H9 (cell line): ENCODE data around the gene SERPINA9. TPM values are rescaled to one million over a fixed set of nuclear protein-coding genes. Genes with fewer than 3 reads are reported as not detected.

ENCODE experiments used
- DNase-seq: peaks from one replicate; pipeline ENCODE4 v3.0.0-alpha.2; 2017
- H2AFZ ChIP-seq: one replicate; pipeline ENCODE4 v1.6.1; 2013; ENCODE audit warnings: mild to moderate bottlenecking, low read length, control low read depth, moderate library complexity
- H2AK5ac ChIP-seq: 2 replicates; pipeline ENCODE4 v1.6.1; 2013; ENCODE audit warnings: low read length, control low read depth, mixed read lengths; ENCODE audit not compliant: insufficient read length
- H2BK120ac ChIP-seq: one replicate; pipeline ENCODE4 v1.6.1; 2013; ENCODE audit warnings: low read depth, mild to moderate bottlenecking, low read length, control low read depth, inconsistent platforms; ENCODE audit not compliant: poor library complexity, severe bottlenecking
- H2BK12ac ChIP-seq: 2 replicates; pipeline ENCODE4 v1.6.1; 2013; ENCODE audit warnings: low read length, control low read depth, mixed read lengths, low read depth; ENCODE audit not compliant: insufficient read length
- H2BK15ac ChIP-seq: 2 replicates; pipeline ENCODE4 v1.6.1; 2013; ENCODE audit warnings: low read depth, low read length, control low read depth
- H2BK20ac ChIP-seq: one replicate; pipeline ENCODE4 v1.6.1; 2013; ENCODE audit warnings: low read depth, mild to moderate bottlenecking, low read length, control low read depth, inconsistent platforms; ENCODE audit not compliant: poor library complexity, severe bottlenecking
- H2BK5ac ChIP-seq: 2 replicates; pipeline ENCODE4 v1.6.1; 2013; ENCODE audit warnings: low read length, control low read depth, mixed read lengths; ENCODE audit not compliant: insufficient read length
- H3K14ac ChIP-seq: 2 replicates; pipeline ENCODE4 v1.6.1; 2013; ENCODE audit warnings: low read length, control low read depth; ENCODE audit not compliant: insufficient read depth
- H3K18ac ChIP-seq: 2 replicates; pipeline ENCODE4 v1.6.1; 2013; ENCODE audit warnings: low read depth, mild to moderate bottlenecking, mixed read lengths, low read length, control low read depth; ENCODE audit not compliant: insufficient read length
- H3K23ac ChIP-seq: 2 replicates; pipeline ENCODE4 v1.6.1; 2013; ENCODE audit warnings: low read length, control low read depth, mixed read lengths, low read depth; ENCODE audit not compliant: insufficient read length
- H3K23me2 ChIP-seq: 2 replicates; pipeline ENCODE4 v1.6.1; 2013; ENCODE audit warnings: low read depth, mild to moderate bottlenecking, mixed read lengths, low read length, control low read depth; ENCODE audit not compliant: insufficient read length, poor library complexity, severe bottlenecking
- H3K27ac ChIP-seq: 2 replicates; pipeline ENCODE4 v1.5.1; 2013; ENCODE audit warnings: low read length, control low read depth, mixed read lengths, low read depth; ENCODE audit not compliant: insufficient read length
- H3K27me3 ChIP-seq: 2 replicates; pipeline ENCODE4 v1.6.1; 2013; ENCODE audit warnings: low read length, control low read depth, inconsistent platforms; ENCODE audit not compliant: insufficient read depth
- H3K4ac ChIP-seq: 2 replicates; pipeline ENCODE4 v1.6.1; 2013; ENCODE audit warnings: low read depth, mild to moderate bottlenecking, control low read depth, inconsistent platforms, low read length, moderate library complexity
- H3K4me1 ChIP-seq: 2 replicates; pipeline ENCODE4 v1.6.1; 2013; ENCODE audit warnings: low read length, control low read depth, inconsistent platforms; ENCODE audit not compliant: insufficient read depth
- H3K4me2 ChIP-seq: 2 replicates; pipeline ENCODE4 v1.6.1; 2013; ENCODE audit warnings: low read length, control low read depth, mixed read lengths; ENCODE audit not compliant: insufficient read length, insufficient read depth
- H3K56ac ChIP-seq: 2 replicates; pipeline ENCODE4 v1.6.1; 2013; ENCODE audit warnings: low read depth, mild to moderate bottlenecking, mixed read lengths, low read length, control low read depth; ENCODE audit not compliant: insufficient read length
- H3K79me1 ChIP-seq: 2 replicates; pipeline ENCODE4 v1.6.1; 2013; ENCODE audit warnings: low read depth, mild to moderate bottlenecking, moderate library complexity, low read length, control low read depth, inconsistent platforms; ENCODE audit not compliant: insufficient read depth, poor library complexity, severe bottlenecking
- H3K79me2 ChIP-seq: 2 replicates; pipeline ENCODE4 v1.6.1; 2013; ENCODE audit warnings: low read length, control low read depth, inconsistent platforms; ENCODE audit not compliant: insufficient read depth
- H3K9ac ChIP-seq: 2 replicates; pipeline ENCODE4 v1.6.1; 2013; ENCODE audit warnings: low read length, control low read depth, mixed read lengths; ENCODE audit not compliant: insufficient read length; ENCODE audit errors: extremely low read depth
- H3K9me3 ChIP-seq: one replicate; pipeline ENCODE4 v1.6.1; 2013; ENCODE audit warnings: low read depth, low read length, inconsistent platforms; ENCODE audit not compliant: control insufficient read depth
- H3T11ph ChIP-seq: one replicate; pipeline ENCODE4 v1.6.1; 2013; ENCODE audit warnings: mild to moderate bottlenecking, low read length, control low read depth, inconsistent platforms
- H4K20me1 ChIP-seq: one replicate; pipeline ENCODE4 v1.6.1; 2013; ENCODE audit not compliant: control insufficient read depth, insufficient read length, insufficient read depth
- H4K5ac ChIP-seq: 2 replicates; pipeline ENCODE4 v1.6.1; 2013; ENCODE audit warnings: low read depth, mild to moderate bottlenecking, mixed read lengths, low read length, control low read depth; ENCODE audit not compliant: insufficient read length
- H4K8ac ChIP-seq: replicated peaks from 2 replicates; pipeline ENCODE4 v1.6.1; 2013; ENCODE audit warnings: low read length, control low read depth, mixed read lengths, low read depth; ENCODE audit not compliant: insufficient read length
- H4K91ac ChIP-seq: 2 replicates; pipeline ENCODE4 v1.6.1; 2013; ENCODE audit warnings: low read depth, mild to moderate bottlenecking, moderate library complexity, mixed read lengths, low read length, control low read depth; ENCODE audit not compliant: insufficient read length
- H3K27ac Mint-ChIP-seq, 3 experiments: 2 replicates in 2 of 3; 3 replicates in 1 of 3; pipeline ENCODE4 v1.8.0; 2020 to 2021; ENCODE audit warnings: mixed read lengths in 3 of 3, mild to moderate bottlenecking in 1 of 3, moderate library complexity in 1 of 3
- H3K27me3 Mint-ChIP-seq: 2 replicates; pipeline ENCODE4 v1.8.0; 2021; ENCODE audit warnings: low read depth, mild to moderate bottlenecking, moderate library complexity, mixed read lengths
- H3K36me3 Mint-ChIP-seq, 3 experiments: 2 replicates in 2 of 3; 3 replicates in 1 of 3; pipeline ENCODE4 v1.8.0; 2020 to 2021; ENCODE audit warnings: low read depth in 3 of 3, mixed read lengths in 3 of 3; ENCODE audit not compliant: insufficient read depth in 1 of 3
- H3K4me1 Mint-ChIP-seq, 2 experiments: 2 replicates each; pipeline ENCODE4 v1.8.0; 2020; ENCODE audit warnings: mixed read lengths in 2 of 2
- H3K4me3 Mint-ChIP-seq, 2 experiments: 2 replicates in 1 of 2; 3 replicates in 1 of 2; pipeline ENCODE4 v1.8.0; 2020 to 2021; ENCODE audit warnings: mild to moderate bottlenecking in 2 of 2, mixed read lengths in 2 of 2, moderate library complexity in 1 of 2
- H3K9me3 Mint-ChIP-seq, 2 experiments: 2 replicates in 1 of 2; 3 replicates in 1 of 2; pipeline ENCODE4 v1.8.0; 2020; ENCODE audit warnings: mild to moderate bottlenecking in 2 of 2, mixed read lengths in 2 of 2, moderate library complexity in 1 of 2
- CTCF ChIP-seq: fragments of 200-600 bp; sonication (generic); conservative IDR thresholded peaks from 3 replicates; pipeline ENCODE4 v1.8.0; 2021; ENCODE audit warnings: antibody characterized with exemption, mild to moderate bottlenecking
- WGBS: extraction: QIAGEN DNeasy Blood & Tissue Kit; methylation state at CpG from one replicate; pipeline ENCODE4 v1.1.7; 2013; ENCODE audit warnings: missing lambda C conversion rate, low lambda C conversion rate, mixed read lengths; ENCODE audit not compliant: insufficient read length; ENCODE audit errors: extremely low coverage; 5-methylcytosine and 5-hydroxymethylcytosine counted together
- total RNA-seq: library from RNA; stranded (reverse); gene quantifications from 2 replicates; pipeline ENCODE4 v1.2.1, GENCODE V29; 2021

The SERPINA9 gene
- total RNA-seq, 1 experiment from 2014 or later, result not detected

GRCh38 chr14:94464290-94464689 is 11.7 kb downstream of the SERPINA9 start:
- no peaks in the 10 kb centered on the region for H3K79me2 ChIP-seq

More at GRCh38 chr14:94464290-94464689, 11.7 kb downstream of the SERPINA9 start:
- no peak overlapping the region for H3K4me2 ChIP-seq
- no peak overlapping the region for H3K23ac ChIP-seq
- H3K36me3 Mint-ChIP-seq, result peaks cover 0 to 6% (median 3%) of the 10 kb centered on the region in 3 experiments; a peak in 4 of 7 replicates
- no peak overlapping the region for H2AFZ ChIP-seq
- DNase-seq, result peak; percentile 10
- no peak overlapping the region for H4K5ac ChIP-seq
- peaks cover 14 to 18% of the 10 kb centered on the region in 2 experiments for H3K9me3 Mint-ChIP-seq
- no peak overlapping the region for H2BK12ac ChIP-seq
- no peak overlapping the region for H3K4ac ChIP-seq
- no peaks in the 10 kb centered on the region for H3K4me1 ChIP-seq
- H3K14ac ChIP-seq, result no peak overlapping the region
- H3K27me3 ChIP-seq, result no peaks in the 10 kb centered on the region
- peaks cover 4 to 6% of the 10 kb centered on the region in 2 experiments; a peak in 3 of 4 replicates for H3K4me1 Mint-ChIP-seq
- H4K91ac ChIP-seq, result no peak overlapping the region
- no peak overlapping the region for H2BK5ac ChIP-seq
- H3K56ac ChIP-seq, result no peak overlapping the region
- no peak overlapping the region for H3K27ac Mint-ChIP-seq
- no peaks in the 10 kb centered on the region for H3K23me2 ChIP-seq
- H3K27me3 Mint-ChIP-seq, result peaks cover 11% of the 10 kb centered on the region
- H2AK5ac ChIP-seq, result no peak overlapping the region
- H3T11ph ChIP-seq, result no peak overlapping the region
- H2BK20ac ChIP-seq, result no peak overlapping the region
- no peak for TF ChIP-seq CTCF
- no peak overlapping the region for H3K18ac ChIP-seq
- H3K27ac ChIP-seq, result no peak overlapping the region
- WGBS, result no CpG with 5 or more reads among the region's 5 CpGs
- no peak overlapping the region for H3K9ac ChIP-seq
- no peak overlapping the region; a peak in 1 of 5 replicates for H3K4me3 Mint-ChIP-seq
- H3K9me3 ChIP-seq, result no peaks in the 10 kb centered on the region
- no peak overlapping the region for H2BK120ac ChIP-seq
- H4K8ac ChIP-seq, result no peak overlapping the region
- no peaks in the 10 kb centered on the region for H4K20me1 ChIP-seq
- H3K79me1 ChIP-seq, result no peaks in the 10 kb centered on the region
- H2BK15ac ChIP-seq, result no peak overlapping the region
